Panc1 (cell line): Measurements from ENCODE around the gene TBKBP1. TPM values are rescaled to one million over a fixed set of nuclear protein-coding genes. Genes with fewer than 3 reads are reported as not detected.
A peak's percentile ranks its signal among the peaks of the same experiment; 100 is the strongest.

ENCODE experiments used
- ATAC-seq: fragments of 200-7000 bp; cut with Tn5 transposase; 2 replicates; pipeline ENCODE4 v1.9.1; 2020; ENCODE audit warnings: mild to moderate bottlenecking, moderate library complexity
- BruUV-seq: library from RNA; stranded (reverse); fragments of 400-500 nt; replicated peaks from 2 replicates; lab custom pipeline; 2021; lab: Mats Ljungman, UMichigan
- CTCF ChIA-PET: fragments of 300-600 bp; sonication (Branson Sonifier 250); formaldehyde crosslinking; loops from one replicate; lab custom pipeline; 2022; ENCODE audit warnings: antibody characterized with exemption; lab: Charles Lee
- POLR2A ChIA-PET: fragments of 300-600 bp; sonication (Branson Sonifier 250); formaldehyde crosslinking; loops from one replicate; lab custom pipeline; 2022; ENCODE audit warnings: antibody characterized with exemption; lab: Charles Lee
- DNase-seq: peaks from one replicate; pipeline ENCODE4 v3.0.0-alpha.2; 2010; ENCODE audit warnings: low read depth, low spot score
- H3K27ac ChIP-seq: 2 replicates; pipeline ENCODE4 v1.5.1; 2011; ENCODE audit warnings: mild to moderate bottlenecking, low read length, inconsistent platforms
- H3K27me3 ChIP-seq: fragments of 200-500 bp; sonication (Bioruptor generic); 2 replicates; pipeline ENCODE4 v1.6.0; 2014; ENCODE audit warnings: low read length, inconsistent platforms; ENCODE audit not compliant: control insufficient read depth, insufficient read depth
- H3K36me3 ChIP-seq: fragments of 200-500 bp; sonication (Bioruptor generic); 2 replicates; pipeline ENCODE4 v1.5.1; 2014; ENCODE audit warnings: inconsistent platforms, mild to moderate bottlenecking, low read length, moderate library complexity; ENCODE audit not compliant: control insufficient read depth, insufficient read depth
- H3K4me1 ChIP-seq: 2 replicates; pipeline ENCODE4 v1.5.1; 2011; ENCODE audit warnings: inconsistent platforms, mild to moderate bottlenecking, low read length, moderate library complexity; ENCODE audit not compliant: control insufficient read depth, insufficient read depth
- H3K4me3 ChIP-seq, 2 experiments: 2 replicates each; pipeline ENCODE4 v1.5.1; 2011 to 2012; ENCODE audit warnings: low read depth in 2 of 2, low read length in 2 of 2, mild to moderate bottlenecking in 2 of 2, inconsistent platforms in 1 of 2, moderate library complexity in 1 of 2
- H3K9me3 ChIP-seq: fragments of 200-500 bp; sonication (Bioruptor generic); 2 replicates; pipeline ENCODE4 v1.5.1; 2014; ENCODE audit warnings: low read depth, mild to moderate bottlenecking, inconsistent platforms, low read length, moderate library complexity; ENCODE audit not compliant: control insufficient read depth, insufficient read depth
- POLR2AphosphoS5 ChIP-seq: IDR thresholded peaks from 2 replicates; pipeline ENCODE4 v1.6.1; 2012; ENCODE audit warnings: mild to moderate bottlenecking, low read depth, low read length, moderate library complexity
- SIN3A ChIP-seq: IDR thresholded peaks from 2 replicates; pipeline ENCODE4 v1.6.1; 2012; ENCODE audit warnings: low read depth, mild to moderate bottlenecking, low read length, moderate library complexity, borderline replicate concordance; ENCODE audit not compliant: insufficient read depth
- TCF7L2 ChIP-seq: IDR thresholded peaks from 2 replicates; pipeline ENCODE4 v1.6.1; 2011; ENCODE audit warnings: mild to moderate bottlenecking, low read depth, low read length, inconsistent platforms
- in situ Hi-C: cut with HindIII; loops from 2 replicates; pipeline ENCODE4 v1.10.0; 2016; ENCODE audit warnings: low sequenced_read_pairs, low pct_unique_long_range_greater_than_20kb
- intact Hi-C: fragments of 100-400 bp; cut with micrococcal nuclease; formaldehyde crosslinking; loops from one replicate; pipeline ENCODE4 v1.10.0; 2022; ENCODE audit not compliant: unreplicated experiment
- total RNA-seq: library from RNA; stranded (reverse); gene quantifications from one replicate; pipeline ENCODE4 v1.2.1, GENCODE V29; 2021; ENCODE audit not compliant: unreplicated experiment
- TF ChIP-seq, protein P1 (sequence below): fragments of 450-650 bp; IDR thresholded peaks from 2 replicates; pipeline ENCODE4 v1.5.1; 2017; ENCODE audit warnings: mild to moderate bottlenecking
- TF ChIP-seq, protein P2 (sequence below), 2 experiments: IDR thresholded peaks; 2 replicates each; pipeline ENCODE4 v1.6.1; 2011 to 2012; ENCODE audit warnings: low read depth in 2 of 2, control low read depth in 1 of 2, low read length in 1 of 2, mild to moderate bottlenecking in 1 of 2, moderate library complexity in 1 of 2; ENCODE audit not compliant: insufficient read depth in 1 of 2

Gene TBKBP1
- total RNA-seq, 1 experiment from 2014 or later, result 12.0 TPM

DNA sequence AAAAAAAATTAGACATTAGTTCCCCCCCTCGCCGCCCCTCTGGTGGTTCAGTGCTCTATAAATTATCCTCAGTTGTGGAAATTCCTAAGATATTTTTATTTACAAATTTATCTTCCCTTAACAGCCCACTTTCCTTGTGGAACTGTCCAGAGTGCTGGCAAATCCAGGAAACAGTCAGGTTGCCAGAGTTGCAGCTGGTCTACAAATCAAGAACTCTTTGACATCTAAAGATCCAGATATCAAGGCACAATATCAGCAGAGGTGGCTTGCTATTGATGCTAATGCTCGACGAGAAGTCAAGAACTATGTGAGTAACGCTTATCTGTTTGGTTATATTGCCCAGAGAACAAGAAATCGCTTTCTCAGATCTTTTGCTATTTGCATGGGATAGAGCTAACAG lies 41.4 kb upstream of the TBKBP1 start:
- CTCF ChIA-PET, result interaction anchor here (0.6 kb wide), 1 partner anchor 9 kb away, joined by 4 read pairs; no protein-coding TSS in a partner anchor

DNA sequence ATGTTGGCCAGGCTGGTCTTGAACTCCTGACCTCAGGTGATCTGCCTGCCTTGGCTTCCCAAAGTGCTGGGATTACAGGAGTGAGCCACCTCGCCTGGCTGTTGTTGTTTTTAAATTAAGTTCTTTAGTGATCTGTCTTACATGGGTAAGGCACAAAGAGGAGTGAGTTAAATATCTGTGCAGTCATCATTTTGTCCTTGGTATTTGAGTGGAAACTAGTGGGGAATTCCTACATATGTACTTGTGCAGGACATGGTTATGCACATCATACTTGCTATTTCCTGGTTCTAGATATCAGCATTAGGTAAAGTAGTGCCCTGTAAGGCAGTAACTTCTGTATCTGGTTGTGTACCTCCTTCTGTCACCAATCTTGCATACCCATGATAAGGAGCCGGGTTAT lies 40.5 kb upstream of the TBKBP1 start:
- intact Hi-C loops, result no loop called here
- POLR2A ChIA-PET, result interaction anchor here (1.1 kb wide), 1 partner anchor 18 kb away, joined by 8 read pairs; no protein-coding TSS in a partner anchor
- TF ChIP-seq TCF7L2 (no peak), POLR2AphosphoS5 (no peak), SIN3A (no peak)
- TF ChIP-seq, protein P1, sequence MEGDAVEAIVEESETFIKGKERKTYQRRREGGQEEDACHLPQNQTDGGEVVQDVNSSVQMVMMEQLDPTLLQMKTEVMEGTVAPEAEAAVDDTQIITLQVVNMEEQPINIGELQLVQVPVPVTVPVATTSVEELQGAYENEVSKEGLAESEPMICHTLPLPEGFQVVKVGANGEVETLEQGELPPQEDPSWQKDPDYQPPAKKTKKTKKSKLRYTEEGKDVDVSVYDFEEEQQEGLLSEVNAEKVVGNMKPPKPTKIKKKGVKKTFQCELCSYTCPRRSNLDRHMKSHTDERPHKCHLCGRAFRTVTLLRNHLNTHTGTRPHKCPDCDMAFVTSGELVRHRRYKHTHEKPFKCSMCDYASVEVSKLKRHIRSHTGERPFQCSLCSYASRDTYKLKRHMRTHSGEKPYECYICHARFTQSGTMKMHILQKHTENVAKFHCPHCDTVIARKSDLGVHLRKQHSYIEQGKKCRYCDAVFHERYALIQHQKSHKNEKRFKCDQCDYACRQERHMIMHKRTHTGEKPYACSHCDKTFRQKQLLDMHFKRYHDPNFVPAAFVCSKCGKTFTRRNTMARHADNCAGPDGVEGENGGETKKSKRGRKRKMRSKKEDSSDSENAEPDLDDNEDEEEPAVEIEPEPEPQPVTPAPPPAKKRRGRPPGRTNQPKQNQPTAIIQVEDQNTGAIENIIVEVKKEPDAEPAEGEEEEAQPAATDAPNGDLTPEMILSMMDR, result no peak
- TF ChIP-seq, protein P2, sequence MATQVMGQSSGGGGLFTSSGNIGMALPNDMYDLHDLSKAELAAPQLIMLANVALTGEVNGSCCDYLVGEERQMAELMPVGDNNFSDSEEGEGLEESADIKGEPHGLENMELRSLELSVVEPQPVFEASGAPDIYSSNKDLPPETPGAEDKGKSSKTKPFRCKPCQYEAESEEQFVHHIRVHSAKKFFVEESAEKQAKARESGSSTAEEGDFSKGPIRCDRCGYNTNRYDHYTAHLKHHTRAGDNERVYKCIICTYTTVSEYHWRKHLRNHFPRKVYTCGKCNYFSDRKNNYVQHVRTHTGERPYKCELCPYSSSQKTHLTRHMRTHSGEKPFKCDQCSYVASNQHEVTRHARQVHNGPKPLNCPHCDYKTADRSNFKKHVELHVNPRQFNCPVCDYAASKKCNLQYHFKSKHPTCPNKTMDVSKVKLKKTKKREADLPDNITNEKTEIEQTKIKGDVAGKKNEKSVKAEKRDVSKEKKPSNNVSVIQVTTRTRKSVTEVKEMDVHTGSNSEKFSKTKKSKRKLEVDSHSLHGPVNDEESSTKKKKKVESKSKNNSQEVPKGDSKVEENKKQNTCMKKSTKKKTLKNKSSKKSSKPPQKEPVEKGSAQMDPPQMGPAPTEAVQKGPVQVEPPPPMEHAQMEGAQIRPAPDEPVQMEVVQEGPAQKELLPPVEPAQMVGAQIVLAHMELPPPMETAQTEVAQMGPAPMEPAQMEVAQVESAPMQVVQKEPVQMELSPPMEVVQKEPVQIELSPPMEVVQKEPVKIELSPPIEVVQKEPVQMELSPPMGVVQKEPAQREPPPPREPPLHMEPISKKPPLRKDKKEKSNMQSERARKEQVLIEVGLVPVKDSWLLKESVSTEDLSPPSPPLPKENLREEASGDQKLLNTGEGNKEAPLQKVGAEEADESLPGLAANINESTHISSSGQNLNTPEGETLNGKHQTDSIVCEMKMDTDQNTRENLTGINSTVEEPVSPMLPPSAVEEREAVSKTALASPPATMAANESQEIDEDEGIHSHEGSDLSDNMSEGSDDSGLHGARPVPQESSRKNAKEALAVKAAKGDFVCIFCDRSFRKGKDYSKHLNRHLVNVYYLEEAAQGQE (IDR thresholded peaks at IDR 0.05; ENCODE audit: insufficient read depth in 1 of 2, low read depth in 2 of 2, low read length in 1 of 2), result no peak
- ATAC-seq (no peak), DNase-seq (no peak)
- H3K27ac ChIP-seq, result 0 out of 2 replicates have a peak overlapping the region, but pooled peaks have one; percentile 6
- BruUV-seq, result no TSS peak
- in situ Hi-C loops, result no loop called here
- H3K27me3 ChIP-seq, result no peaks in the 10 kb centered on the region
- CTCF ChIA-PET, result interaction anchor here (0.6 kb wide), 1 partner anchor 8 kb away, joined by 4 read pairs; no protein-coding TSS in a partner anchor
- H3K9me3 ChIP-seq, result no peaks in the 10 kb centered on the region
- peaks cover 66% of the 10 kb centered on the region for H3K36me3 ChIP-seq
- peaks cover 41% of the 10 kb centered on the region for H3K4me1 ChIP-seq
- no peak overlapping the region for H3K4me3 ChIP-seq

More for the DNA sequence above, 41.4 kb upstream of the TBKBP1 start:
- H3K4me1 ChIP-seq, result peaks cover 45% of the 10 kb centered on the region
- peaks cover 58% of the 10 kb centered on the region for H3K36me3 ChIP-seq
- intact Hi-C loops, result no loop called here
- no peaks in the 10 kb centered on the region for H3K27me3 ChIP-seq
- H3K9me3 ChIP-seq, result no peaks in the 10 kb centered on the region
- H3K27ac ChIP-seq, result no peak overlapping the region; the same call in none of the 2 replicates
- no peak overlapping the region for H3K4me3 ChIP-seq
- in situ Hi-C loops, result no loop called here
- TF ChIP-seq, protein P1, result no peak
- TF ChIP-seq TCF7L2 (no peak), SIN3A (no peak), POLR2AphosphoS5 (0 out of 2 replicates have a peak, but pooled peaks have one; percentile 15)
- TF ChIP-seq, protein P2 (IDR thresholded peaks at IDR 0.05; ENCODE audit: insufficient read depth in 1 of 2, low read depth in 2 of 2, low read length in 1 of 2), result peak; percentile 84
- ATAC-seq, result no peak
- no peak for DNase-seq
- POLR2A ChIA-PET, result interaction anchor here (1.1 kb wide), 1 partner anchor 19 kb away, joined by 8 read pairs; no protein-coding TSS in a partner anchor
- no TSS peak for BruUV-seq
